Activated naive CD4-positive, alpha-beta T cell treated with anti-CD3 and anti-CD28 coated beads, Interleukin-2, amount 50 U/mL, for 72 hours (primary cell): ENCODE data around the gene PLXND1. TPM values are rescaled to one million over a fixed set of nuclear protein-coding genes. Genes with fewer than 3 reads are reported as not detected.
A peak's percentile ranks its signal among the peaks of the same experiment; 100 is the strongest.
"Not testable (repeated sequence)": the region's sequence is repeated elsewhere in the genome, so short reads cannot be mapped to it uniquely, and the experiment has no call there.

Source experiments
- ATAC-seq, 2 donors: fragments of 150-1000 bp; cut with Tn5 transposase; 2 replicates each; pipeline ENCODE4 v1.10.0; 2021; ENCODE audit warnings: mild to moderate bottlenecking in 2 of 2, moderate library complexity in 2 of 2
- DNase-seq, 2 donors: peaks; one replicate each; pipeline ENCODE4 v3.0.0; 2021 to 2022; ENCODE audit warnings: low spot score in 2 of 2
- H3K27ac Mint-ChIP-seq, 2 donors: one replicate each; pipeline ENCODE4 v1.8.0; 2022; ENCODE audit warnings: mild to moderate bottlenecking in 2 of 2, mixed read lengths in 2 of 2
- H3K36me3 Mint-ChIP-seq, 2 donors: one replicate each; pipeline ENCODE4 v1.8.0; 2022; ENCODE audit warnings: mixed read lengths in 2 of 2
- H3K9me3 Mint-ChIP-seq, 2 donors: one replicate each; pipeline ENCODE4 v1.8.0; 2022; ENCODE audit warnings: mixed read lengths in 2 of 2
- total RNA-seq, 2 donors: library from RNA; stranded (reverse); gene quantifications; one replicate each; pipeline ENCODE4 v1.2.3, GENCODE V29; 2022

The PLXND1 gene, protein sequence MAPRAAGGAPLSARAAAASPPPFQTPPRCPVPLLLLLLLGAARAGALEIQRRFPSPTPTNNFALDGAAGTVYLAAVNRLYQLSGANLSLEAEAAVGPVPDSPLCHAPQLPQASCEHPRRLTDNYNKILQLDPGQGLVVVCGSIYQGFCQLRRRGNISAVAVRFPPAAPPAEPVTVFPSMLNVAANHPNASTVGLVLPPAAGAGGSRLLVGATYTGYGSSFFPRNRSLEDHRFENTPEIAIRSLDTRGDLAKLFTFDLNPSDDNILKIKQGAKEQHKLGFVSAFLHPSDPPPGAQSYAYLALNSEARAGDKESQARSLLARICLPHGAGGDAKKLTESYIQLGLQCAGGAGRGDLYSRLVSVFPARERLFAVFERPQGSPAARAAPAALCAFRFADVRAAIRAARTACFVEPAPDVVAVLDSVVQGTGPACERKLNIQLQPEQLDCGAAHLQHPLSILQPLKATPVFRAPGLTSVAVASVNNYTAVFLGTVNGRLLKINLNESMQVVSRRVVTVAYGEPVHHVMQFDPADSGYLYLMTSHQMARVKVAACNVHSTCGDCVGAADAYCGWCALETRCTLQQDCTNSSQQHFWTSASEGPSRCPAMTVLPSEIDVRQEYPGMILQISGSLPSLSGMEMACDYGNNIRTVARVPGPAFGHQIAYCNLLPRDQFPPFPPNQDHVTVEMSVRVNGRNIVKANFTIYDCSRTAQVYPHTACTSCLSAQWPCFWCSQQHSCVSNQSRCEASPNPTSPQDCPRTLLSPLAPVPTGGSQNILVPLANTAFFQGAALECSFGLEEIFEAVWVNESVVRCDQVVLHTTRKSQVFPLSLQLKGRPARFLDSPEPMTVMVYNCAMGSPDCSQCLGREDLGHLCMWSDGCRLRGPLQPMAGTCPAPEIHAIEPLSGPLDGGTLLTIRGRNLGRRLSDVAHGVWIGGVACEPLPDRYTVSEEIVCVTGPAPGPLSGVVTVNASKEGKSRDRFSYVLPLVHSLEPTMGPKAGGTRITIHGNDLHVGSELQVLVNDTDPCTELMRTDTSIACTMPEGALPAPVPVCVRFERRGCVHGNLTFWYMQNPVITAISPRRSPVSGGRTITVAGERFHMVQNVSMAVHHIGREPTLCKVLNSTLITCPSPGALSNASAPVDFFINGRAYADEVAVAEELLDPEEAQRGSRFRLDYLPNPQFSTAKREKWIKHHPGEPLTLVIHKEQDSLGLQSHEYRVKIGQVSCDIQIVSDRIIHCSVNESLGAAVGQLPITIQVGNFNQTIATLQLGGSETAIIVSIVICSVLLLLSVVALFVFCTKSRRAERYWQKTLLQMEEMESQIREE (N-terminal part only)
- 1 to 10 TPM; 3.5 to 5.7 TPM for total RNA-seq

GRCh38 chr3:129606636-129607390 lies at the start of gene PLXND1:
Gene PLXND1 (minus strand): TSS chr3:129606676. CDS start chr3:129606639, 37 bp downstream.
- ATAC-seq (peak; percentile 62 to 71), DNase-seq (no peak)
- Mint-ChIP-seq H3K9me3 (no peaks in the 10 kb centered on the region), H3K36me3 (peaks cover 0 to 6% of the 10 kb centered on the region in 2 donors), H3K27ac (no peak within 1 kb of the TSS)

DNA sequence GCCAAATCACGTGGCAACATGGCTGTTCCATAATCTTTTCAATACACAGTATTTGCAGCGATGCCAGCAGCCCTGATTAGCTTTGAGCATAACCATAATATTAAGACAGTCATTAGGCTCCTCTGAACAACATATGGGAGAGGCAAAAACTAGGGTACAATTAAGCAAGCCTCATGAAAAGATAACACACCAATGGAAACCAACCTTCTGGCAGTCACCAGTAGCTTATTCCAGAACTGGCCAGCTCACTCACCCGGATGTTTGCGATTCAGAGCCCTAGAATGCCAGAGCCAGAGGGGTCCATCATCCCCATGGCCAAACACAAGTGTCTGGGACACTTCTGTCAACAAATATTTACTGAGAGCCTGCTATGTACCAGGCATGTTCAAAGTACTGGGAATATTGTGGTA lies 48.8 kb upstream of the PLXND1 start:
- H3K27ac Mint-ChIP-seq: no peak overlapping the region
- no peaks in the 10 kb centered on the region for H3K36me3 Mint-ChIP-seq
- no peaks in the 10 kb centered on the region for H3K9me3 Mint-ChIP-seq
- DNase-seq (no peak), ATAC-seq (no peak)

- DNase-seq: no peak
- ATAC-seq: no peak
- no peaks in the 10 kb centered on the region for H3K9me3 Mint-ChIP-seq
- no peak overlapping the region for H3K27ac Mint-ChIP-seq
- H3K36me3 Mint-ChIP-seq: no peaks in the 10 kb centered on the region
These were observed 47.7 kb upstream of the PLXND1 start for GRCh38 chr3:129654131-129654530.

DNA sequence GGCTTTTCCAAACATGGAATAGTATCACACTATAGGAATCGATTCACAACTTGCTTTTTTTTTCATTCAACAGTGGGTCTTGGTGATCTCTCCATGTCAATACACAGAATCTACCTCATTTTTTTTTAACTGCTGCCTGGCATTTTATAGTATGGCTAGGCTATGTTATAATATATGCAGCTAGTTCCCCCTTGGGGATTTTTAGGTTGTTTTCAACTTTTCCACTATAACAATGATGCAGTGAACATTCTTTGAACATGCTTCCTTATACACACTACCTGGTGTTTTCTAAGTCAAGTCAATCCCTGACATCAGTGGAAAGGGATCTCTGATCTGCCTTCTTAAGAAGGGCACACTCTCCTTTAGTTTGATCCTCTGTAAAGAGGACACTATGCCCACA lies 46.5 kb upstream of the PLXND1 start:
- ATAC-seq: no peak
- no peak overlapping the region for H3K27ac Mint-ChIP-seq
- H3K36me3 Mint-ChIP-seq: no peaks in the 10 kb centered on the region
- DNase-seq: no peak
- H3K9me3 Mint-ChIP-seq: no peaks in the 10 kb centered on the region

- Mint-ChIP-seq H3K27ac (no peak overlapping the region), H3K9me3 (no peaks in the 10 kb centered on the region), H3K36me3 (no peaks in the 10 kb centered on the region)
- DNase-seq (no peak), ATAC-seq (no peak)
These were observed 45.1 kb upstream of the PLXND1 start for GRCh38 chr3:129651435-129652202.

DNA sequence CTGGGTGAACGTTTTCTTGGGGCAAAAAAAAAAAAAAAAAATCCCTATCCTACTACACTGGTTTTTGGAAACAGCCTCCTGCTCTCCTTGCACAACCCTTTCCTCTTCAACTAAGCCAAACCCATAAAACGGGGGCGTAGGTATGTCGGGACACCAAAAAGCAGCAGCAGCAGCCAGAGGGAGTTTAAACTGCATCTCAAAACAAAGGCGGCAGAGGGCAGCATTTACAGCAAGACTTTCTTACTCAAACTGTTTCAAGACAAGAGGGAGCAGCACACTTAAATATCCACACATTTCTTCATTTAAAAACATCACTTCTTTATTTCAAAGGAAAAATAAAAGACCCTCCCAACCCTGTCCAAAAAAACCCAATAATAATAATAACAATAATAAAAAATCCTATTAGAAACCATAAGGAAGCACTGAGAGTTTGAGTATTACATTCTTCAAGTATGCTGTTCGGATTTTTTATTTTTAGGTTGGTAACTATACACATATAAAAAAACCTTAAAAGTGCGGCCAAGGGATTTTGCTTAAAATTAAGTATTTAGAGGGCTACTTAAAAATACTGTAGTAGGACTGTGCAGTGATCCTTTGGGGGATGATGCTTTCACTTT lies 43.9 kb upstream of the PLXND1 start:
- Mint-ChIP-seq H3K36me3 (no peaks in the 10 kb centered on the region), H3K9me3 (no peaks in the 10 kb centered on the region), H3K27ac (no peak overlapping the region)
- ATAC-seq (peak in 1 of 2 donors; percentile 56), DNase-seq (peak in 1 of 2 donors; percentile 60)

DNA sequence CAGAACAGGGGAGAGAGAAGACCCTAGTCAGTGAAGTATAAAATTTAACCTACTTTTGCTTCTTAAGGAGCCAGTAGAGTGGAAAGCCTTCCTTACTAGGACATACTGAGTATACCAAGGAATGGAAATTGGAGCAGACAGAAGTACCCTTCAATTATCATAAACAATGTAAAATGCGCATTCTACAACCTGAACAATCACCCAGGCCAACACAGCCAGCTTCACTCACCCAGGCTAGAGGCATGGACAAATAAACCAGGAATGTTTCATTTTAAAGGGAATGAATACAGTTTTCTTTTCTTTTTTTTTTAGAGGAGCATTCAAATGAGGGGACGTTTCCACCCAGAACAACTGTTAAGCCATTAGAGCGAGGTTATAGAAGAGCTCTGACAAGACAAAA lies 41.9 kb upstream of the PLXND1 start:
- DNase-seq (no peak), ATAC-seq (no peak)
- no peaks in the 10 kb centered on the region for H3K9me3 Mint-ChIP-seq
- no peaks in the 10 kb centered on the region for H3K36me3 Mint-ChIP-seq
- H3K27ac Mint-ChIP-seq: no peak overlapping the region

DNA sequence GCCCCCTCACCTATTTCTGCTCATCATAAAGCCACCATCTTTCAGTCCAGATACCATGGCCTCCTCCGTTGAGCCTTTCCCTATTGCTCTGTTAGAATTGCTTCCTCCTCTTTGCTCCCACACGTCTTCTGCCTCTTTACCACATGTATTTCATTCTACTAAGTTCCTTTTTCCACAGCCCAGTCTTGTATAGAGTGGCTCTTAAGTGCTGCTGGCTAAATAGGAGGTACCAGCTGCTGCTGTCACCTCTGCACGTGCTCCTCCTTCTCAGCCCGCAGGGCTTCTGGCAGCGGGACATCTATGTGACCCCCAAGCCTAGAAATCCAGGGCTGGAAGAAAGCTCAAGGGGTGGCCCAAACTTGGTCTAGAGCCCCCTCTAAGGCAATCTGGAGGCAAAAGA lies 38.8 kb upstream of the PLXND1 start:
- ATAC-seq: no peak
- H3K9me3 Mint-ChIP-seq: no peaks in the 10 kb centered on the region

DNA sequence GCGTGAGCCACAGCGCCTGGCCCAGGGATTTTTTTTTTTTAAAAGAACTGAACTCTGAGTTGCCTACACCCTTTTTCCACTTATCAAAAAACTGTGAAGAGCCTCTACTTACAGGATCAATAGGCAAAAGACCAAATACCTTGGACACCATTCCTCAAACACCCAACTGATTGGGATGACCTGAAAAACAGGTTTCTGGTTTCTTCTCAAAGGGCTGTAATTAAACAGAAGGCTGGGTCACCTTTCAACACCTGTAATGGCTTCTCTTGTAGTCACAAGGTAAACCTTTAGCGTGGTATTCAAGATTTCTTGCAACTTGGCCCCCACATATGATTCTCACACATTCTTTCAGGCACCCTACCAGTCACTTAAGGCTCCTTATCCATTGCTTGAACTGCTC lies 38.4 kb upstream of the PLXND1 start:
- Mint-ChIP-seq H3K27ac (no peak overlapping the region), H3K9me3 (no peaks in the 10 kb centered on the region), H3K36me3 (no peaks in the 10 kb centered on the region)
- DNase-seq: no peak
- no peak for ATAC-seq

More for the DNA sequence above, 38.8 kb upstream of the PLXND1 start:
- H3K27ac Mint-ChIP-seq: no peak overlapping the region
- no peak for DNase-seq
- no peaks in the 10 kb centered on the region for H3K36me3 Mint-ChIP-seq

GRCh38 chr3:129641567-129642260 lies 35.2 kb upstream of the PLXND1 start:
- ATAC-seq, H3K27ac Mint-ChIP-seq, H3K36me3 Mint-ChIP-seq, DNase-seq, H3K9me3 Mint-ChIP-seq: not testable (repeated sequence)

GRCh38 chr3:129640985-129641384 lies 34.5 kb upstream of the PLXND1 start:
- not testable (repeated sequence) for H3K36me3 Mint-ChIP-seq, H3K27ac Mint-ChIP-seq, H3K9me3 Mint-ChIP-seq, ATAC-seq, DNase-seq

- no peaks in the 10 kb centered on the region for H3K9me3 Mint-ChIP-seq
- no peak for ATAC-seq
These were observed 32.0 kb upstream of the PLXND1 start for GRCh38 chr3:129638481-129638880.

GRCh38 chr3:129636082-129636481 lies 29.6 kb upstream of the PLXND1 start:
- DNase-seq (no peak), ATAC-seq (no peak)
- Mint-ChIP-seq H3K36me3 (no peaks in the 10 kb centered on the region), H3K27ac (no peak overlapping the region), H3K9me3 (no peaks in the 10 kb centered on the region)

More at GRCh38 chr3:129638481-129638880, 32.0 kb upstream of the PLXND1 start:
- DNase-seq: no peak
- Mint-ChIP-seq H3K27ac (no peak overlapping the region), H3K36me3 (no peaks in the 10 kb centered on the region)

GRCh38 chr3:129635656-129636055 lies 29.2 kb upstream of the PLXND1 start:
- H3K9me3 Mint-ChIP-seq: no peaks in the 10 kb centered on the region
- H3K36me3 Mint-ChIP-seq: no peaks in the 10 kb centered on the region
- no peak for DNase-seq
- no peak for ATAC-seq
- H3K27ac Mint-ChIP-seq: no peak overlapping the region
